ENCODE results near the gene PHTF2.

DNA sequence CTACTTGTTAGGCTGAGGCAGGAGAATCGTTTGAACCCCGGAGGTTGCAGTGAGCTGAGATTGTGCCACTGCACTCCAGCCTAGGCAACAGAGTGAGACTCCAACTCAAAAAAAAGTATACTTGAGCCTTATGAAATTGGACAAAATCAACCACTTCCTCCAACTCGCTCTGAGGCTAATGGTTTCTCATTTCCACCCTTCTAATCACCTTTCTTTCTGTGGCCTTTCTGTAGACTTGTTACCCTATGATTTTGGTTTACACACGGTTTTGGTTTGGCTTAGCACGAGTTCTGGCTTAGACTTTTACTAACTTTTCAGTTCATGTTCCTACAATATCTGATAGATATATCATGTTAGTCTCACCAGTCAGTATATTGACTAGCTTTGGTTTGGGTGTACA is 152.0 kb downstream of the PHTF2 start:
- TF ChIP-seq, protein P1, sequence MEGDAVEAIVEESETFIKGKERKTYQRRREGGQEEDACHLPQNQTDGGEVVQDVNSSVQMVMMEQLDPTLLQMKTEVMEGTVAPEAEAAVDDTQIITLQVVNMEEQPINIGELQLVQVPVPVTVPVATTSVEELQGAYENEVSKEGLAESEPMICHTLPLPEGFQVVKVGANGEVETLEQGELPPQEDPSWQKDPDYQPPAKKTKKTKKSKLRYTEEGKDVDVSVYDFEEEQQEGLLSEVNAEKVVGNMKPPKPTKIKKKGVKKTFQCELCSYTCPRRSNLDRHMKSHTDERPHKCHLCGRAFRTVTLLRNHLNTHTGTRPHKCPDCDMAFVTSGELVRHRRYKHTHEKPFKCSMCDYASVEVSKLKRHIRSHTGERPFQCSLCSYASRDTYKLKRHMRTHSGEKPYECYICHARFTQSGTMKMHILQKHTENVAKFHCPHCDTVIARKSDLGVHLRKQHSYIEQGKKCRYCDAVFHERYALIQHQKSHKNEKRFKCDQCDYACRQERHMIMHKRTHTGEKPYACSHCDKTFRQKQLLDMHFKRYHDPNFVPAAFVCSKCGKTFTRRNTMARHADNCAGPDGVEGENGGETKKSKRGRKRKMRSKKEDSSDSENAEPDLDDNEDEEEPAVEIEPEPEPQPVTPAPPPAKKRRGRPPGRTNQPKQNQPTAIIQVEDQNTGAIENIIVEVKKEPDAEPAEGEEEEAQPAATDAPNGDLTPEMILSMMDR (IDR thresholded peaks at IDR 0.05) = no peak
- no peak for TF ChIP-seq POLR2A (IDR thresholded peaks at IDR 0.05)

All from Peyer's patch (tissue), 4 donors.